DMS153 treated with DMSO at 0.1 percent for 48 hours (cell line): ENCODE results near the gene ANKS1B.
A peak's percentile ranks its signal among the peaks of the same experiment; 100 is the strongest.
"Not testable (repeated sequence)": the region's sequence is repeated elsewhere in the genome, so short reads cannot be mapped to it uniquely, and the experiment has no call there.

Experiments used
- DNase-seq: peaks from one replicate; lab custom pipeline; 2025; ENCODE audit not compliant: unreplicated experiment; lab: John Stamatoyannopoulos, UW

The ANKS1B gene

DNA sequence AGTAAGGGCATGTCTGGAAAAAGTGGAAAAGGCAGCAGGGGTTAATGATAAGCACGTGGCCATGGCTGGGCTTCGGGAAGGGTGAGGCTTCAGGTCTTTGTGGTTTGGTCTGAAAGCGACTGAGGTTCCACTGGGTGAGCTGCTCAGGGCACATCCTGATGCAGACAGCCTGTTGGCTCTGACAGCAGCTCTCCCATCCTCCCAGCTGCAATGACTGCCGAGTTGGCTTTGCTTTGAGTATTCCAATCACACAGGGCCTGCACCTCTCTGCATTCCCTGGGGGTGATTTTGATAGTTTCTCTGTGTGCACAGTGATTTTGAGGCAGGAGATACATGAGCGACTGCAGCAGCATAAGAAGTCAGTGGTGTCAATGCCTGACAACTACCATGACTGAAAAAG is 948.9 kb downstream of the ANKS1B start:
- DNase-seq: no peak

DNA sequence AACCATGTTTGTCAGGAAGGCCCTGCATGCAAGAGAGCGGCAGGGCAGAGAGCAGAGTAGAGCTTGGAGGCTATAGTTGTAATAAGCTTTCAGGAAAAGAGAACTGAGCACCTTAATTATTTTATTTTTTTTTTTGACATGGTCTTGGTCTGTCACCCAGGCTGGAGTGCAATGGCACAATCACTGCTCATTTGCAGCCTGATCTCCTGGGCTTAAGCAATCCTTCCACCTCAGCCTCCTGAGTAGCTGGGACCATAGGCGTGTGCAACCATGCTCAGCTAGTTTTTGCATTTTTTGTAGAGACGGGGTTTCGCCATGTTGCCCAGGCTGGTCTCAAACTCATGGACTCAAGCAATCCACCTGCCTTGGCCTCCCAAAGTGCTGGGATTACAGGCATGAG is 950.5 kb downstream of the ANKS1B start:
- not testable (repeated sequence) for DNase-seq

DNA sequence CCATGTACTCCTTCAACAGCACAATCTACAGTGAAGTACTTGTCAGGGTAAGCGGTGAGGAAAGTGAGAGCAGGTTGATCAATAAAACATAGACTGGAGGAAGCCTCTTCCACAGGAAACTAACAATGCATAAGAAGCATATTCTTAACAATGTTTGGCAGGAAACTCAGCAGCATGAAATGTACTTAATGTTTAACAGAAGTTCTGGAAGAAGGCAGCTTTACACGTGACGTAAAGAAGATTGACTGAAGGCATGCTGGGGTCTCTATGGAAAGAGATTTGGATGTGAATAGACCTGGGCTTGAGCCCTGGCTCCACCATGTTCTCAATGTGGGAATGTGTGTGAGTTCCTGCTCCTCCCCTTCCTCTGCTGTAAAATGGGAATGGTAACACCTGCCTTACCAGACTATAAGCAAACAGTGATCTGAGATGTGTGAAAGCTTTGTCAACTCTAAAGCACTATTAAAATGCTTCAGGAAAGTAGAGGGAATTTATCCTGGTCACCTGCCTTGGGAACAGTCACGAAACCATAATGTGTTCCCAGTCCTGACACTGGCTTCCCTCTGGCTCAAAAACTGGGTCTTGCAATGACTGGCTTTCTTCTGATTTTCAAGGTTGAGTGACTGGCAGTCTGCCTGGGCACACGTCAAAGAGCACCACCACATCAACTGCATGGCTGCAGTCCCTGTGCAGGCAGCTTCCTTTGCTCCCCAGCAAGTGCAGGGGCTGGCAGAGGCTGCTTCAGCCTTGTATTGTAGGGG is 955.0 kb downstream of the ANKS1B start:
- DNase-seq: no peak

DNA sequence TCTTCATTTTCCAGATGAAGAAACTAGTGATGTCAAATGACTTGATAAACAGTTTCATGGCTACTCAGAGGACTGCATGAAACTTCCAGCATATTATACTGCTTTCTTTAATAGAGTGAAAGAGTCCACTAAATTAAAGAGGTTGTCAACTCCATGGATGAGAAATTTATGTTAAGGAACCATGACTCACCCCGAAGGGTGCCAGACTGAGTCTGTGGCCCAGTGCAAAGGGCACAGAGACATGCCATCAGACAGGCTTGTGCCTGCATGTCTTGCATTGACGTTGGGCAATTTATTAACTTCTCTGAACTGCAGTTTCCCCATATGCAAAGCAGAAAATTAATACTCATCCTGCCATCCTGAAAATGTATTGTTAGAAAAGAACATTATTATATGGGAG is 957.3 kb downstream of the ANKS1B start:
- no peak for DNase-seq

DNA sequence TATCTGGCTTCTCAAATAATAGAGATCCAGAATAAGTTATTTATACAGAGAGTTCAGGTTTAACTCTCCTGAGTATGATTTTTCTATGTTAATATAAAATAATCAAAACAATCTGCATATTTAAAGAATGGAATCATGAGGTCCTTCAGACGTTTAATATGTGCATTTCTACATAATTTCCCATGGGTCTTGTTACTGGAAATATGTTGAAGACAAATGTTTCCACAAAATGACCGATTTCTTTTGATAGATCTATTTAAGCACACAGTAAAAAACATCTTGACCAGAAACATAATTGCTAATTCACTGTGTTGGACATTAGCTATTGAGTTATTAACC is 957.7 kb downstream of the ANKS1B start:
- no peak for DNase-seq

DNA sequence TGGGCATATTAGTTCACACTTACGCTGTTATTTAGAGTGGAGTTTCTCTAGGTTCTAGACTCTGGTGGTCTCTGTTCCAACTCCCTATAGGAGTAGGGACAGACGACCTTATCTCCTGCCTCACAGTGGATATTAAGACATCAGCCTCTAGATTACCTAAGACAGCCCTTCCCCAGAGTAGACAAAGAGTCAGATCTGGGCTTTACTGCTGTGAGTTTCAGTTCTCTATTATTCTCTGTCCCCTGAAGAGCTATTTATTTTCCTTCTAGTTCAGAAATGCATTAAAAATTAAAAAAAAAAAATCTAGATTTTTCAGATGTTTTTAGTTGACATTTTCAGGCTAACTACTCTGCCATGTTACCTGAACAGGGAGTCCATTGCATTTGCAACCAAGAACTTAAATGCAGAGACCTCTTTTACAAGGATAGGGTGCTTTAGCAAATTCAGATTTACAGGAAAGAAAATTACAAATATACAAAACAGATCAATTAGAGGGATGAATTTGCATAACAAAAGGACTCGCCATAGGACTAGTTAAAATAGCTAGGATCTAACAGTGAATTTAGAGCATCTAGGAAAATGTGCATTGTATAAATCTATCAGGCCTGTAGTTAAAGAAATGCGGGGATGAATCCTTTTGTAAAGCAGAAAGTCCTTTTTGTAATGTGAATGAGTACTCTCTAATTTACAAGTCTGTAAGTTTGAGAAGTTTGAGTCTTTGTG is 958.2 kb downstream of the ANKS1B start:
- no peak for DNase-seq

DNA sequence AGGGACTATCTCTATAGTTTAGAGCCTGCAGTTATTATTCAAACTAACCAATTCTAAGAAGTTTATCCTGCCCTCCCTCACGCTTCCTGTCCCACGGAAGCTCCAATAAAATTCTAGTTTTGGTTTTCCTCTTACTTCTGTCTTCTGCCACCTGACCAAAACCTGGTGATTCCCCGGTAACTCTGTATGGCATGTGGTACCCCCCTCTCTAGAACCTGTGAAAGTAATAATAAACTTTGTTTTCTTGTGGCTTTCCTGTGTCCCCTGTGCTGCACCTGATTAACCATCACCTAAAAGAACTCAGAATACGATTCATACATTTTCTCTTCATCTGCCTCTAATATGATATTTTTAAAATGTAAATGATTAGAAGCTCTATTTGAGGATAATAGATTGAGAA is 959.9 kb downstream of the ANKS1B start:
- DNase-seq: no peak

DNA sequence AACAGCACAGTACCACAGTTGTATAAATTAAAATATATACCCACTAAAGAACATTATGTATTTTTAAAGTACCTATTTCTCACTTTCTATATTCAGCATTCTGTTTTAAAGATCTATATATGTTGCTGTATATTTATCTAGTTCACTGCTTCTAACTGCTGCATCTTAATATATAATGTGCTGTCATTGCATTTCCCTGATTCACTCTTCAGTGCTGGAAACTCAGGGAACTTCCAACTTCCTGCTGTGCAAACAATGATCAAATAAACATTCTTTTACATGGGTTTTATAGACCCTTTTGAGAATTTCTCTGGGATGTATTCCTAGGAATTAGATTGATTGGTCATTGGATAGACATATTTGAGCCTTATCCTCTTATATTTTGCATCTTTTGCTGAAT is 960.5 kb downstream of the ANKS1B start:
- DNase-seq: no peak

DNA sequence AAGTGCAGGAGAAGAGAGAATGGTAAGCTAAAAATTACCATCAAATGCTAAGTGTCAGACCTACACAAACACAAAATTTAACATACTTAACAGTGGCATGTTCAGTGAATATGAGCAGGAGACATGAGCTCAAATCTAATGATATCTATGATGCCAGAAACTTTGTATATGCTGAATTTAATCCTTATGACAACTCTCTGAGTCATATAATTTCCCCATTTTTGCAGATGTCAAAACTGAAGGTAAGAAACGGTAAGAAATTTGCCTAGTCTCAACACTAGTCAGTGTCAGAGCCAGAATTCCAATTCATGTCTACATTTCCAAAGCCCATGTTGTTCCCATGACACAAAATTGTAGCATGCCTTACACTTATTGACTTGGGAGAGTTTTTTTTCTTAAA is 963.9 kb downstream of the ANKS1B start:
- no peak for DNase-seq

DNA sequence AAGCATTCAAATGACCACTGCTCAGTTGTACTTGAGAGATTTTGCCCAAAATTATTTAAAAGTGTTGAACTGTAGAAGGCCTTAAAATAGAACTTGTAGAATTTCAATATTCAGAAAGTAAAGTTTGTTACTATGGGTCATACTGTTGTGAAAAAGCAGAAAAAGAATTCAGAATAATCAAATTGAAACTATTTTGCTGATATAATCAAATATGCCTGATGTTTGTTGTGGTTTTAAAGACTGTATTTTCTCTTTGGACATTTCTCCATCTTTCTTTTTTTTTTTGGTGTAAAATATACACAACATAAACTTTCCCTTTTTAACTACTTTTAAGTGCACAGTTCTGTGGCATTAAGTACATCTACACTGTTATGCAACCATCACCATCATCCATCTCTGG is 964.9 kb downstream of the ANKS1B start:
- DNase-seq: no peak

DNA sequence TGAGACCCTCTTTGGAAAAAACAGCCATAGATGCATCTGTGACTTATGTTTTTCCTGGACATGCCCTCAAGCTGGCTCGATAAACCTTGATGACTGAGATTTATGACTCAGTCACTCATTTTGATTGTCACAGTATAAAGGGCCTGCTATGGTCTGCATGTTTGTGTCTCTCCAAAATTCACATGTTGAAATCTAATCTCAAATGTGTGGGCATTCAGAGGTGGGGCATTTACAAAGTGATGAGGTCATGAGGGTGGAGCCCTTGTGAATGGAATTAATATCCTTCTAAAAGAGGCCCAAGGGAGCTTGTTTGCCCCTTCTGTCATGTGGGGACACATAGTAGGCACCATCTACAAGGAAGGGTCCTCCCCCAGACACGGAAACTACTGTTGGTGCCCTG is 966.8 kb downstream of the ANKS1B start:
- no peak for DNase-seq

DNA sequence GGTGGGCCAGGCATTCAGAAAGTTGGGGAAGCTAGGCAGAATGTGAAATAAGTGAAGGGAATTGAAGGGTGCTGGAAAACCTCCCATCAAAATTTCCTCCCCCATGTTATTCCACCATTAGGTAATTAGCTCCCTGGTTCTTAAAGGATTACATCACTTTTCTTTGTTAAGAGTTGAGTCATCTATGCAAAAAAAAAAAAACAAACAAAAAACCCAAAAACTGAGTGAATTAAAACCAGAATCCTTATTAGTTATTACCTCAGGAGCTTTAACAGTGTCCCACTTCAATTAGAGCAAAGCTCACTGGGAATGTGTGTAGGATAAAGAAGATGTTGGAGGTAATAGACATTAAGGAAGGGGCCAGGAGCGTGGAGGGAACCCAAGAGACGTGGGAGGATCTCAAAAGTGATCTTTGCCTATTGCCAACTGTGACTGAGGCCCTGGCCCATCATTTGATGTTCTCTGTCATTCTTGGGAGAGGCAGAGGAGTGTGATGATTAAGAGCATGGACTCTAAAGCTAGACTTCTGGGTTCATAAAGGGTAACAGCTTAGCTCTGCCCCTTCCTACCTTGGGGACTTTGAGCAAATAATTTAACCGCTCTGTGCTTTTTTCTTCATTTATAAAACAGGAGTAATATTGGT is 975.0 kb downstream of the ANKS1B start:
- DNase-seq: no peak

DNA sequence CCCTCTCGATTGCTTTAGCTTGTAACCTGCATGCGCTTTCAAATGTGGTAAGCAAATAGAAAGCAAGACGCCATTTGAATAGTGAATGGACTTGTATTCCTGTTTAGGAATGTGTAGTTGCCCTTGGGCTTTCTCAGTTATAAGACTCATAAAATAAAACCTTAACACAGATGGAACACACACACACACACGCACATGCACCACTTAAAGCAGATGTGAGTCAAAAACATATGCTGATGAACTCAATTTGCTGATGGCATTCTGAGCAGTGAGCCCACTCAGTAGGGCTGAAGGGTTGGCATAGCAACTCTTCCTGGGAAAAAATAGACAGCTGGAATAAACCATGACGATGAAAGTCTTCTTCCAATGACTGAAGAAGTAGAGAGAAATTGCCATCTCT is 979.1 kb downstream of the ANKS1B start:
- DNase-seq: no peak

DNA sequence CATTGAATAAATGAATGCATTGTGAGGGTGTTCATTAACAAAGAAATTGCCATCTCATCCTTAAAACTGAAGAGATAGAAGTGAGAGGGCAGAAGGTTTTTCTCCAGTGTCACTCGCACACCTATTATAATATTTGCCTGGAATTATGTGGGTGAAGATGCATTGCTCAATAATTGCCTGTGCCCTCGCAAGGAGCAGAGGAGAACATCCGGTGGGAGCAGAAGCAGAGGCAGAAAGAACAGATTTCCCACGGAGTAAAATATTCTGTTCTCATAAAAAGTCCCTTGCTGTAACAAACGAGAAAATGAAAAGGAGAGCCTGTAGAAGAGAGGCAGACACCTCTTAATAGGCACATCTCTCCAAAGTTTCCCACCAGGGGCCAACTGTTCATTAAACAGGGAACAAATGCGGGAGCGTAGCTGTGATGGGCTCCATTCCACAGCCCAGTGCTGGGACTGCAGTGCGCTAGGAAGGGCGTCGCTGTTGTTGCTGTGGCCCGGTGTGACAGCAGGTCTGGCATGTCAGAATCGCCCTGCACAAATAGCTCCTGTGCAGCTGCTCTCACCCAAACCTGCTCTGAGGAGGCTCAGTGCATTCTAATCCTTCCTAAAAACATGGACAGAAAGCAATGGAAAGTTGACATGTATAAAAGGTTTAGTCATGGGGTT is 979.8 kb downstream of the ANKS1B start:
- no peak for DNase-seq

DNA sequence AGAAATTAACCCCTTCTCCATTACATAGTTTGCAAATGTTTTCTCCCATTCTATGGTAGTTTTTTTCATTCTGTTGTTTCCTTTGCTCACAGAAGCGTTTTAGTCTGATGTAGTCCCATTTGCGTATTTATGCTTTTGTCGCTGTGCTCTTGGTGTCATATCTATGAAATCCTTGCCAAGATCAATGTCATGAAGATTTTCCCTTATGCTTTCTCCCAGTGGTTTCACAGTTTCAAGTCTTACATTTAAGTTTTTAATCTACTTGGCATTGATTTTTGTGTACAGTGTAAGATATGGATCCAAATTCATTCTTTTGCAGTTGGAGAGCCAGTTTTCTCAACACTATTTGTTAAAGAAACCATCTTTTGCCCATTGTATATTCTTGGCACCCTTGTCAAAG is 982.0 kb downstream of the ANKS1B start:
- DNase-seq: no peak

DNA sequence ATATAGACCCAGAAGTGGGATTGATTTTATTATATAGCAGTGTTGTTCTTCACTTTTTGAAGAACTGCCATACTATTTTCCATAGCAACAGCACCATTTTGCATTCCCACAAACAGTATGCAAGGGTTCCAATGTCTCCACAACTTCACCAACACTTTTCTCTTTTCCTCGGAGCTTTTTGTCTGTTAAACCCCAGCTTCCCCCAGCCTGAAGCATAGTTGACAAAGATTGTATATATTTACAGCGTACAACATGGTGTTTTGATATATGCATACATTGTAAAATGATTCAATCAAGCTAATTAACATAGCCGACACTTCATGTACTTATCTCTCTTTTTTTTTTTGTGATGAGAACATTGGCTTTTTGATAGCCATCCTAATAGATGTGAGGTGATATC is 982.6 kb downstream of the ANKS1B start:
- DNase-seq: no peak

DNA sequence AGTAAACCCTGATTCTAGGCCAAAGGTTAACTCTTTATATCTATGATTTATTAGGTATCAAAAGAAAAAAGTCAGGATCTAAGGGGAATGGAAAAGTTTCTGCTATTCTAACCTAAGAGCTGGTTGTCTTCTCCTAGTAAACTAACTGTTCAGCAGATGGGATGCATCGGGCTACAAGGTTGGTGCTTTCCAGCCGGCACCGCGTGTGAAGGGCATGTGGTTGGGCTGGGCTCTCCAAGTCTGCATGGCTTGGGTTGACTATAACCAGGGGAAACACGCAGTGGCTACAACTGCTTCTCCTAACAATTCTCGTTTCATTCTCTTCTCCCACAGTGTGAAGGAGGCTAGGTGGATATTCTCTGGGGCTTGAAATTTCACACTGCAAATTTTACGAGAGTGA is 985.2 kb downstream of the ANKS1B start:
- no peak for DNase-seq

DNA sequence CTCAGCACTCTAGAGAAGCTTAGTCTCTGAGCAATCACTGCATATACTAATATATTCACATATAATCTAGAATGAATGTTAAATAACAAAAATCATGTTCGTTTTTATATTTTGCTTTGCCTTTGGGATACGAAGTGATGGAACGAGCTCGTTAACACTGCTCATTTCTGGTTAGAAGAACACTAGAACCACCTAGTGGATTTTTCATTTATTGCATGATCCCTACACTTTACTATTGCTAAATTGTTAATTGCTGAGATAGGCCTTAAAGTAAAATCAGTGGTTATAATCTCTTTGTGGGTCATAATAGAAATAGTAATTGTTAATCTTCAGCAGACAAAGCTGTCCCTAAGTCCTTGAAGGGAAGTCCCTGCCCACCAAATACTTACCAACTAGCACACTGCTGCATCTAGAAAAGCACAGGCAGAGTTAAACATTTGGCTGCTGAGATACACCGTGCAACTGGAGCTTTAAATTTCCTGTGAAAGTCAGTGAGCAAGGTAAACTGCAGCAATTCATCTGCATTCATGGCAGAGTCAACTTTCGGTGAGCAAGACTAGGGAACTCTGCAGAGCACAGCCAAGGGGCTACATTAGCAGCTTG is 985.9 kb downstream of the ANKS1B start:
- peak; percentile 15 for DNase-seq

DNA sequence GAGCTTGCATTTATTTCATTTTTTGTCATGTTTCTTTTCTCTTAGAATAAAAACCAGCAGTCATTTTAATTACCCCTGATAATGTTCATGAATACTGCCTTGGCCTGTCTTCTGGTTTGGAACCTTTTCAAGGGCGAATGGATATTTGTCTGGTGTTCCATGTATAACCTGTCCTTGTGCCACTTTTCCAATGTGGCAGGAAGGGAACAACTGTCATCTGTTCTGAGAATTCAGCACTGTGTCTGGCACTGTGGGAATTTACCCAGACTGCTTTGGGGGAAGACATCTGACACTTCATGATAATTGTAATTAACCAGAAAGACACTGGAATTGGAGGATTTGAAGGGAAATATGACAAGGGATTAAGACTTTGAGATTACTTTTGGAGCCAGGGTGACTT is 986.8 kb downstream of the ANKS1B start:
- DNase-seq: no peak

DNA sequence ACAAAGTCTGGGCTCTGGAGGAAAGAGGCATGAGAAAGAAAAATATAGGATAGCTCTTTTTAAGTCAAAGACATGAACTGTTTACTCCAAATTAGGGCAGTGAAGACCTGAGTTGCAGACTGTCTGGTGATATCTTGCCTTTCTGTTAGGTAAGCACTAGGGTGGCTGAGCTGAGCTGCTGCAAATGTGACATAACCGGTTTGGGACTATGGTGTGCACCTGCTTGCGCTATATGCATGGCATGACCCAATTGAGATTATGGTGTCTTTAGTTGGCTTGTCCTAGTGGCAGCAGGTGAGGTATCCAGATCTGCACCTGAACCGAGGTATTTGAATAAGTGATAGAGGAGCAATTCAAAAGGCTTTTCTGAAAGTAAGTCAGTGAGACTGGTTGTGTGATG is 994.1 kb downstream of the ANKS1B start:
- DNase-seq: no peak

DNA sequence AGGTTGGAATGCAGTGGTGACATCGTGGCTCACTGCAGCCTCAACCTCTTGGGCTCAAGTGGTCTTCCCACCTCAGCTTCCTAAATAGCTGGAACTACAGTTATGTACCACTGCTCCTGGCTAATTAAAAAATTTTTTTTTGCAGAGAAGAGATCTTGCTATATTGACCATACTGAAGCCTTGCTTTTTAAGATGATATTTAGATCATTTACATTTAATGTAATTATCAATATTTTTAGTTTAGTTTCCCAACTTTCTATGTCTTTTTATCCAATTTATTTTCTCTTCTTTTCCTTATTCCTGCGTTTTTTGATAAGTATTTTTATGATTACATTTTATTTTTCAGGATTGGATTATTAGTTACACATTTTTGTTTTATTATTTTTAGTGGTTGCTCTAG is 999.6 kb downstream of the ANKS1B start:
- no peak for DNase-seq
